Stimulated activated memory B cell treated with anti-CD40 and anti-IgM and Interleukin-4, amounts not matched to agents 10 μg/mL and 1 μg/mL and 100 μg/mL, for 72 hours (primary cell): Measurements from ENCODE around the gene SH2D7.
A peak's percentile ranks its signal among the peaks of the same experiment; 100 is the strongest.

ENCODE experiments used
- ATAC-seq: fragments of 150-1000 bp; cut with Tn5 transposase; 2 replicates; pipeline ENCODE4 v1.10.0; 2021
- H3K27ac Mint-ChIP-seq: one replicate; pipeline ENCODE4 v1.8.0; 2022; ENCODE audit warnings: mild to moderate bottlenecking, mixed read lengths
- H3K27me3 Mint-ChIP-seq: one replicate; pipeline ENCODE4 v1.8.0; 2022; ENCODE audit warnings: mixed read lengths
- H3K36me3 Mint-ChIP-seq: one replicate; pipeline ENCODE4 v1.8.0; 2022; ENCODE audit warnings: mixed read lengths
- H3K4me1 Mint-ChIP-seq: one replicate; pipeline ENCODE4 v1.8.0; 2022; ENCODE audit warnings: mixed read lengths
- H3K4me3 Mint-ChIP-seq: one replicate; pipeline ENCODE4 v1.8.0; 2022; ENCODE audit warnings: mild to moderate bottlenecking, moderate library complexity, mixed read lengths
- H3K9me3 Mint-ChIP-seq: one replicate; pipeline ENCODE4 v1.8.0; 2022; ENCODE audit warnings: mixed read lengths

SH2D7 gene

DNA sequence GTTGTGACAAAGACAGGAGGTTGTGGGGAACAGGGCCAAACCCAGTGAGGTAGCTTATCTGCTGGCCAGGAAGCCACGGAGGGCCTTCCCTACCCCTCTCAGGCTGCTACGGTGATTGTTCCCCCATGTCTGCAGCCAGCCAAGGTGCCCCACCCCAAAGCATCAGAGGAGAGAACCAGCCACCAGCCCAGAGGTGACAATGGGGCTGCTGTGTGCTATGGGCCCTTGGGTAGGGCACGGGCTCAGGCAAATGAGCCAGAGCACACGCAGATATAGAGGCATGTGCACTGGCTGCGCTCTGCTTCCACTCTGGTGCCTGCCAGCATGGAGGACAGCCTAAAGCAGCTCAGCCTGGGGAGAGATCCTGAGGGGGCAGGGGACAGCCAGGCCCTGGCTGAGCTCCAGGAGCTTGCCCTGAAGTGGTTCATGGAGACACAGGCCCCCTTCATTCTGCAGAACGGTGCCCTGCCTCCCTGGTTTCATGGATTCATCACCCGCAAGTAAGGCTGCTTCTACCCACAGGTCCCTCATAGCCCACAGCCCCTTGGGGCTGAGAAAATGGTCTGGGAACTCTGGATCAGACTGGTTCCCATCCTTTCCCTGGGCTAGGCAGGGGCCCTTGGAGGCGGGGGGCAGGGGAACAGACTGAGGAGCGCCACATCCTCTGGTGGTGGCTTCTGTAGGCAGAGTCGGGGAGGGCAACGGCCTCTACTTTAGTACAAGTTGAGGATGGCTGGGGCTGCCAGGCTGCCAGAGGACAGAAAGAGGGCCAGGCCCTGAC, at the start of gene SH2D7:
Gene SH2D7 (plus strand): TSS at position 301 of the 781 bp plus-strand sequence. CDS start 24 bp downstream, at position 325.
- Mint-ChIP-seq H3K36me3 (no peaks in the 10 kb centered on the region), H3K4me3 (no peak within 1 kb of the TSS), H3K4me1 (peaks cover 15% of the 10 kb centered on the region), H3K27ac (no peak within 1 kb of the TSS), H3K9me3 (no peaks in the 10 kb centered on the region), H3K27me3 (peaks cover 18% of the 10 kb centered on the region)
- ATAC-seq: no peak

- ATAC-seq: no peak
- H3K27me3 Mint-ChIP-seq: no peaks in the 10 kb centered on the region
- H3K27ac Mint-ChIP-seq: no peak overlapping the region
- H3K4me3 Mint-ChIP-seq: no peak overlapping the region
- H3K36me3 Mint-ChIP-seq: peaks cover 39% of the 10 kb centered on the region
- no peaks in the 10 kb centered on the region for H3K9me3 Mint-ChIP-seq
- peaks cover 16% of the 10 kb centered on the region for H3K4me1 Mint-ChIP-seq
Observed at GRCh38 chr15:78044407-78045155, 47.8 kb upstream of the SH2D7 start.

DNA sequence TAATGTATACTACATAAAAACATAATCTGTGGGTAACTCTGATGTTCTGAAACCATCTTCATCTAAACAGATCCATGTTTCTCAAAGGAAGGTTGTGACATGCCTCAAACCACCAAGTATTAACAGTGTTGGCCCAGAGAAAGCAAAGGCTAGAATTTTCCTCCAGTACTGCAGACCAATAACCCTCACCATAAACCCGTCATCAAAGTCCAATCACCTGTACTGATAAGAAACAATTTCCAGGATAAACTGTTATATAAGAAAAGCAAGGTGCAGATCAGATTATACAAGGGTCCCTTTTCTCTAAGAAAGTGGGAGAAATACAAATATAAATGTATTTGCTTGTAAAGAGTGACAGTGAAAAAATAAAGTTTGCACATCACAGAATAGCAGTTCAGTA, 47.2 kb upstream of the SH2D7 start:
- Mint-ChIP-seq H3K27ac (no peak overlapping the region), H3K9me3 (no peaks in the 10 kb centered on the region), H3K36me3 (peaks cover 36% of the 10 kb centered on the region), H3K27me3 (no peaks in the 10 kb centered on the region), H3K4me1 (peaks cover 16% of the 10 kb centered on the region), H3K4me3 (no peak overlapping the region)
- ATAC-seq: no peak

GRCh38 chr15:78046796-78047341, 45.5 kb upstream of the SH2D7 start:
- H3K36me3 Mint-ChIP-seq: peaks cover 32% of the 10 kb centered on the region
- H3K27ac Mint-ChIP-seq: no peak overlapping the region
- no peaks in the 10 kb centered on the region for H3K9me3 Mint-ChIP-seq
- peaks cover 17% of the 10 kb centered on the region for H3K4me1 Mint-ChIP-seq
- ATAC-seq: no peak
- H3K27me3 Mint-ChIP-seq: no peaks in the 10 kb centered on the region
- no peak overlapping the region for H3K4me3 Mint-ChIP-seq

GRCh38 chr15:78047761-78048627, 44.4 kb upstream of the SH2D7 start:
- H3K4me3 Mint-ChIP-seq: no peak overlapping the region
- no peaks in the 10 kb centered on the region for H3K27me3 Mint-ChIP-seq
- peaks cover 23% of the 10 kb centered on the region for H3K4me1 Mint-ChIP-seq
- ATAC-seq: no peak
- H3K9me3 Mint-ChIP-seq: no peaks in the 10 kb centered on the region
- H3K36me3 Mint-ChIP-seq: peaks cover 35% of the 10 kb centered on the region
- no peak overlapping the region for H3K27ac Mint-ChIP-seq

GRCh38 chr15:78048628-78048920, 43.8 kb upstream of the SH2D7 start:
- ATAC-seq: no peak
- Mint-ChIP-seq H3K27ac (no peak overlapping the region), H3K9me3 (no peaks in the 10 kb centered on the region), H3K4me3 (no peak overlapping the region), H3K36me3 (peaks cover 29% of the 10 kb centered on the region), H3K27me3 (no peaks in the 10 kb centered on the region), H3K4me1 (peaks cover 23% of the 10 kb centered on the region)

GRCh38 chr15:78049691-78050440, 42.5 kb upstream of the SH2D7 start:
- no peaks in the 10 kb centered on the region for H3K9me3 Mint-ChIP-seq
- no peak overlapping the region for H3K27ac Mint-ChIP-seq
- H3K4me1 Mint-ChIP-seq: peaks cover 23% of the 10 kb centered on the region
- no peak overlapping the region for H3K4me3 Mint-ChIP-seq
- no peaks in the 10 kb centered on the region for H3K27me3 Mint-ChIP-seq
- H3K36me3 Mint-ChIP-seq: peaks cover 19% of the 10 kb centered on the region
- ATAC-seq: peak; percentile 66

- ATAC-seq: no peak
- H3K4me3 Mint-ChIP-seq: no peak overlapping the region
Observed at GRCh38 chr15:78050441-78050809, 41.9 kb upstream of the SH2D7 start.

GRCh38 chr15:78050826-78051225, 41.5 kb upstream of the SH2D7 start:
- H3K27me3 Mint-ChIP-seq: no peaks in the 10 kb centered on the region
- peaks cover 27% of the 10 kb centered on the region for H3K4me1 Mint-ChIP-seq
- H3K9me3 Mint-ChIP-seq: no peaks in the 10 kb centered on the region
- H3K27ac Mint-ChIP-seq: no peak overlapping the region
- no peak for ATAC-seq
- H3K36me3 Mint-ChIP-seq: peaks cover 19% of the 10 kb centered on the region
- H3K4me3 Mint-ChIP-seq: no peak overlapping the region

More at GRCh38 chr15:78050441-78050809, 41.9 kb upstream of the SH2D7 start:
- H3K4me1 Mint-ChIP-seq: peaks cover 23% of the 10 kb centered on the region
- H3K9me3 Mint-ChIP-seq: no peaks in the 10 kb centered on the region
- no peaks in the 10 kb centered on the region for H3K27me3 Mint-ChIP-seq
- H3K36me3 Mint-ChIP-seq: peaks cover 19% of the 10 kb centered on the region
- H3K27ac Mint-ChIP-seq: no peak overlapping the region

- ATAC-seq: no peak
- no peaks in the 10 kb centered on the region for H3K27me3 Mint-ChIP-seq
- no peaks in the 10 kb centered on the region for H3K9me3 Mint-ChIP-seq
- no peak overlapping the region for H3K4me3 Mint-ChIP-seq
- no peak overlapping the region for H3K27ac Mint-ChIP-seq
- H3K36me3 Mint-ChIP-seq: peaks cover 19% of the 10 kb centered on the region
- H3K4me1 Mint-ChIP-seq: peaks cover 35% of the 10 kb centered on the region
Observed at GRCh38 chr15:78051596-78051995, 40.8 kb upstream of the SH2D7 start.

DNA sequence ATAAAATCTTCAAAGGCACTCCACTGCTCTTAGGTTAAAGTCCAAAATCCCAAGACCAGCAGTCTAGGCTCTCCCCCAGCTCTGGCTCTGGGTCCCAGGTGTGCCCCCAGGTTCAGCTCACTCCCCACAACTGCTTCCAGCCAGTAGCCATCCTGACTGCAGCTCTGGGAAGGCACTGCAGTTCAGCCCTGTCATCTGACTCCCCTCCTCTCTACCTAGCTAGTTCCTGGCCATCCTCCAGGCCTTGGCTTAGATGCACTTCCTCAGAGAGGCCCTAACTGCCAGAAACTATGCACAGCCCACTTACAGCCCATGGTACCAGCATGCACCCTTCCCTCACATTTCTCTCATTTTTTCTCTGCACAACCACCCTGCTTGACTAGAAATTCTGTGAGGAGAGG, 40.4 kb upstream of the SH2D7 start:
- Mint-ChIP-seq H3K4me3 (no peak overlapping the region), H3K27ac (no peak overlapping the region), H3K27me3 (no peaks in the 10 kb centered on the region), H3K4me1 (peaks cover 39% of the 10 kb centered on the region), H3K9me3 (no peaks in the 10 kb centered on the region), H3K36me3 (peaks cover 19% of the 10 kb centered on the region)
- ATAC-seq: no peak

- Mint-ChIP-seq H3K36me3 (peaks cover 19% of the 10 kb centered on the region), H3K27me3 (no peaks in the 10 kb centered on the region), H3K27ac (no peak overlapping the region), H3K4me1 (peaks cover 40% of the 10 kb centered on the region), H3K4me3 (no peak overlapping the region), H3K9me3 (no peaks in the 10 kb centered on the region)
- ATAC-seq: no peak
Observed at GRCh38 chr15:78052545-78052944, 39.8 kb upstream of the SH2D7 start.

DNA sequence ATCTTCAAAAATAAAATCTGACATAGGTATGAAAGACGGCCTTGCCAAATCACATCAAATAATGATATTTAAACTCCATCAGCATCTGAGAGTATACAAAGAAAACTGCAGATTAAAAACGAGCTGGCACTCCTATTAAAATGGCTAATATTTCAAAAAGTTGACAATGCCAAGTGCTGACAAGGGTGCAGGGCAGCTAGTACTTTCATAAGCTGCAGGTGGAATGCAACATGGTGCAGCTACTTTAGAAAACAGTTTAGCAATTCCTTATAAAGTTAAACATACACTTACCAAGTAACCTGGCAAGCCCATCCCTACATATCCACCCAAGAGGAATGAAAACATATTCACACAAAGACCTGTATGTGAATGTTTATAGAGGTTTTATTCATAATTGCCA, 37.8 kb upstream of the SH2D7 start:
- Mint-ChIP-seq H3K27me3 (no peaks in the 10 kb centered on the region), H3K4me3 (no peak overlapping the region), H3K4me1 (peaks cover 46% of the 10 kb centered on the region), H3K27ac (no peak overlapping the region), H3K9me3 (no peaks in the 10 kb centered on the region), H3K36me3 (peaks cover 15% of the 10 kb centered on the region)
- no peak for ATAC-seq

GRCh38 chr15:78054966-78055365, 37.4 kb upstream of the SH2D7 start:
- peaks cover 12% of the 10 kb centered on the region for H3K36me3 Mint-ChIP-seq
- no peak for ATAC-seq
- no peaks in the 10 kb centered on the region for H3K9me3 Mint-ChIP-seq
- H3K27ac Mint-ChIP-seq: no peak overlapping the region
- H3K27me3 Mint-ChIP-seq: no peaks in the 10 kb centered on the region
- no peak overlapping the region for H3K4me3 Mint-ChIP-seq
- H3K4me1 Mint-ChIP-seq: peaks cover 44% of the 10 kb centered on the region
